Sigmoid colon (tissue), 4 donors: ENCODE results near the gene NRG4.

ENCODE experiments used
- CTCF ChIP-seq, 4 experiments: fragments of 450-650 bp in 3 of 4; fragments of 200-600 bp in 1 of 4; IDR thresholded peaks; one replicate each; pipeline ENCODE4 v1.5.1; 2016 to 2019; ENCODE audit warnings: antibody characterized with exemption in 4 of 4, mild to moderate bottlenecking in 3 of 4, moderate library complexity in 2 of 4
- EP300 ChIP-seq, 4 donors: sonication (generic); formaldehyde crosslinking; IDR thresholded peaks; one replicate each; pipeline ENCODE4 v1.6.1; 2017; ENCODE audit warnings: antibody characterized with exemption in 4 of 4
- POLR2A ChIP-seq, 2 donors: fragments of 450-650 bp; IDR thresholded peaks; one replicate each; pipeline ENCODE4 v1.6.1; 2016; ENCODE audit warnings: antibody characterized with exemption in 2 of 2, mild to moderate bottlenecking in 2 of 2, moderate library complexity in 2 of 2

GRCh38 chr15:76034111-76034510 is 21.9 kb upstream of the NRG4 start:
- TF ChIP-seq POLR2A (IDR thresholded peaks at IDR 0.05) (no peak), CTCF (IDR thresholded peaks at IDR 0.05) (no peak), EP300 (IDR thresholded peaks at IDR 0.05) (no peak)
